GM12878 (cell line): Measurements from ENCODE around the gene CRACDL.

Source experiments
- EP300 ChIP-seq, 2 experiments: fragments of 150-350 bp in 1 of 2; IDR thresholded peaks; 2 replicates each; pipeline ENCODE4 v1.6.1; 2011 to 2012; ENCODE audit warnings: low read depth in 2 of 2, low read length in 2 of 2, borderline replicate concordance in 1 of 2, improper control_type of control experiment in 1 of 2, inconsistent platforms in 1 of 2; ENCODE audit not compliant: control insufficient read depth in 1 of 2
- HCFC1 ChIP-seq: fragments of 150-350 bp; IDR thresholded peaks from 2 replicates; pipeline ENCODE4 v1.6.1; 2014; ENCODE audit warnings: low read length
- IKZF1 ChIP-seq: fragments of 450-650 bp; conservative IDR thresholded peaks from 2 replicates; pipeline ENCODE4 v1.6.1; 2017; ENCODE audit warnings: antibody characterized with exemption, mild to moderate bottlenecking
- JUND ChIP-seq: IDR thresholded peaks from 2 replicates; pipeline ENCODE4 v1.6.1; 2012; ENCODE audit warnings: low read depth, mild to moderate bottlenecking, low read length, improper control_type of control experiment, moderate library complexity
- PAX8 ChIP-seq: fragments of 450-650 bp; IDR thresholded peaks from 2 replicates; pipeline ENCODE4 v1.6.1; 2017; ENCODE audit warnings: mild to moderate bottlenecking, moderate library complexity
- POLR2AphosphoS5 ChIP-seq: IDR thresholded peaks from 2 replicates; pipeline ENCODE4 v1.6.1; 2011; ENCODE audit warnings: mild to moderate bottlenecking, low read length, inconsistent platforms
- RAD51 ChIP-seq: fragments of 450-650 bp; IDR thresholded peaks from 2 replicates; pipeline ENCODE4 v1.6.1; 2016; ENCODE audit warnings: moderate library complexity, mild to moderate bottlenecking, inconsistent platforms
- SMARCA5 ChIP-seq: fragments of 450-650 bp; IDR thresholded peaks from 2 replicates; pipeline ENCODE4 v1.6.1; 2017; ENCODE audit warnings: mild to moderate bottlenecking
- TAF1 ChIP-seq: IDR thresholded peaks from 2 replicates; pipeline ENCODE4 v1.6.1; 2011; ENCODE audit warnings: mild to moderate bottlenecking, low read depth, low read length, borderline replicate concordance
- TF ChIP-seq, protein P1 (sequence below): IDR thresholded peaks from 2 replicates; pipeline ENCODE4 v1.6.1; 2012; ENCODE audit warnings: mild to moderate bottlenecking, low read depth, low read length
- TF ChIP-seq, protein P2 (sequence below): IDR thresholded peaks from 2 replicates; pipeline ENCODE4 v1.6.1; 2012; ENCODE audit warnings: low read depth, low read length, improper control_type of control experiment
- TF ChIP-seq, protein P3 (sequence below): fragments of 150-350 bp; IDR thresholded peaks from 2 replicates; pipeline ENCODE4 v1.6.1; 2014; ENCODE audit warnings: mild to moderate bottlenecking, low read depth, low read length
- TF ChIP-seq, protein P4 (sequence below): IDR thresholded peaks from 2 replicates; pipeline ENCODE4 v1.6.1; 2012; ENCODE audit warnings: low read depth, low read length, improper control_type of control experiment

DNA sequence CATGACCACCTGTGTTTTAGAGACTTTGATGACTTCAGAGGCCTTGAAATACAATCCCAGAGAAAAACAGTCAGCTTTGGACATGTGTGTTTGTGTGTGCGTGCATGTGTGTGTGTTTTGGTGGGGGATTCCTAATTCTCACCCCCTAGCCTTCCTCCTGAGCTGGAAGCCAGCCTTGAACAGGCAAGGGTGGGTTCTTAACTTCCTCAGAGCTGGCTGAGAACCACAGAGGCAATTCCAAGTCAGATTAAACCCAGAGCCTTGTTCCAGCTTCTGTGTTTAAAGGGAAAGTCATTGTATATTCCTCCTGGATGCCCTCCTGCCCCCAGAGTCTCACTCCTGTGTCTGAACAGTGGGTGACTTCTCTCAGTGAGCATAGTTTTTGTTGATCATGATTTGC, 159.9 kb downstream of the CRACDL start:
- no peak for TF ChIP-seq TAF1
- TF ChIP-seq RAD51: no peak
- TF ChIP-seq, protein P1, sequence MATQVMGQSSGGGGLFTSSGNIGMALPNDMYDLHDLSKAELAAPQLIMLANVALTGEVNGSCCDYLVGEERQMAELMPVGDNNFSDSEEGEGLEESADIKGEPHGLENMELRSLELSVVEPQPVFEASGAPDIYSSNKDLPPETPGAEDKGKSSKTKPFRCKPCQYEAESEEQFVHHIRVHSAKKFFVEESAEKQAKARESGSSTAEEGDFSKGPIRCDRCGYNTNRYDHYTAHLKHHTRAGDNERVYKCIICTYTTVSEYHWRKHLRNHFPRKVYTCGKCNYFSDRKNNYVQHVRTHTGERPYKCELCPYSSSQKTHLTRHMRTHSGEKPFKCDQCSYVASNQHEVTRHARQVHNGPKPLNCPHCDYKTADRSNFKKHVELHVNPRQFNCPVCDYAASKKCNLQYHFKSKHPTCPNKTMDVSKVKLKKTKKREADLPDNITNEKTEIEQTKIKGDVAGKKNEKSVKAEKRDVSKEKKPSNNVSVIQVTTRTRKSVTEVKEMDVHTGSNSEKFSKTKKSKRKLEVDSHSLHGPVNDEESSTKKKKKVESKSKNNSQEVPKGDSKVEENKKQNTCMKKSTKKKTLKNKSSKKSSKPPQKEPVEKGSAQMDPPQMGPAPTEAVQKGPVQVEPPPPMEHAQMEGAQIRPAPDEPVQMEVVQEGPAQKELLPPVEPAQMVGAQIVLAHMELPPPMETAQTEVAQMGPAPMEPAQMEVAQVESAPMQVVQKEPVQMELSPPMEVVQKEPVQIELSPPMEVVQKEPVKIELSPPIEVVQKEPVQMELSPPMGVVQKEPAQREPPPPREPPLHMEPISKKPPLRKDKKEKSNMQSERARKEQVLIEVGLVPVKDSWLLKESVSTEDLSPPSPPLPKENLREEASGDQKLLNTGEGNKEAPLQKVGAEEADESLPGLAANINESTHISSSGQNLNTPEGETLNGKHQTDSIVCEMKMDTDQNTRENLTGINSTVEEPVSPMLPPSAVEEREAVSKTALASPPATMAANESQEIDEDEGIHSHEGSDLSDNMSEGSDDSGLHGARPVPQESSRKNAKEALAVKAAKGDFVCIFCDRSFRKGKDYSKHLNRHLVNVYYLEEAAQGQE: no peak
- TF ChIP-seq, protein P2, sequence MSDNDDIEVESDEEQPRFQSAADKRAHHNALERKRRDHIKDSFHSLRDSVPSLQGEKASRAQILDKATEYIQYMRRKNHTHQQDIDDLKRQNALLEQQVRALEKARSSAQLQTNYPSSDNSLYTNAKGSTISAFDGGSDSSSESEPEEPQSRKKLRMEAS: no peak
- TF ChIP-seq, protein P3, sequence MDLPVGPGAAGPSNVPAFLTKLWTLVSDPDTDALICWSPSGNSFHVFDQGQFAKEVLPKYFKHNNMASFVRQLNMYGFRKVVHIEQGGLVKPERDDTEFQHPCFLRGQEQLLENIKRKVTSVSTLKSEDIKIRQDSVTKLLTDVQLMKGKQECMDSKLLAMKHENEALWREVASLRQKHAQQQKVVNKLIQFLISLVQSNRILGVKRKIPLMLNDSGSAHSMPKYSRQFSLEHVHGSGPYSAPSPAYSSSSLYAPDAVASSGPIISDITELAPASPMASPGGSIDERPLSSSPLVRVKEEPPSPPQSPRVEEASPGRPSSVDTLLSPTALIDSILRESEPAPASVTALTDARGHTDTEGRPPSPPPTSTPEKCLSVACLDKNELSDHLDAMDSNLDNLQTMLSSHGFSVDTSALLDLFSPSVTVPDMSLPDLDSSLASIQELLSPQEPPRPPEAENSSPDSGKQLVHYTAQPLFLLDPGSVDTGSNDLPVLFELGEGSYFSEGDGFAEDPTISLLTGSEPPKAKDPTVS: no peak
- TF ChIP-seq PAX8: no peak
- TF ChIP-seq SMARCA5: no peak
- TF ChIP-seq, protein P4, sequence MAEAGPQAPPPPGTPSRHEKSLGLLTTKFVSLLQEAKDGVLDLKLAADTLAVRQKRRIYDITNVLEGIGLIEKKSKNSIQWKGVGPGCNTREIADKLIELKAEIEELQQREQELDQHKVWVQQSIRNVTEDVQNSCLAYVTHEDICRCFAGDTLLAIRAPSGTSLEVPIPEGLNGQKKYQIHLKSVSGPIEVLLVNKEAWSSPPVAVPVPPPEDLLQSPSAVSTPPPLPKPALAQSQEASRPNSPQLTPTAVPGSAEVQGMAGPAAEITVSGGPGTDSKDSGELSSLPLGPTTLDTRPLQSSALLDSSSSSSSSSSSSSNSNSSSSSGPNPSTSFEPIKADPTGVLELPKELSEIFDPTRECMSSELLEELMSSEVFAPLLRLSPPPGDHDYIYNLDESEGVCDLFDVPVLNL: no peak
- no peak for TF ChIP-seq POLR2AphosphoS5
- no peak for TF ChIP-seq JUND
- TF ChIP-seq IKZF1: no peak
- TF ChIP-seq HCFC1: no peak
- no peak for TF ChIP-seq EP300 (IDR thresholded peaks at IDR 0.05; ENCODE audit: borderline replicate concordance in 1 of 2, control insufficient read depth in 1 of 2, low read depth in 2 of 2, low read length in 2 of 2)
